Neural cell (in vitro differentiated cells): ENCODE measurements around the gene CGNL1. TPM values are rescaled to one million over a fixed set of nuclear protein-coding genes. Genes with fewer than 3 reads are reported as not detected.

ENCODE experiments used
- H2AFZ ChIP-seq: fragments of 200-600, 300-800 bp; sonication (generic), shearing (Covaris generic); 2 replicates; pipeline ENCODE4 v1.6.0; 2014; ENCODE audit warnings: low read depth, mild to moderate bottlenecking, antibody characterized with exemption, low read length, moderate library complexity
- H3F3A ChIP-seq: fragments of 200-600 bp; shearing (Covaris generic); 2 replicates; pipeline ENCODE4 v1.6.1; 2016; ENCODE audit warnings: mild to moderate bottlenecking, moderate library complexity, mixed read lengths, antibody characterized with exemption, low read length; ENCODE audit not compliant: insufficient read depth, poor library complexity, severe bottlenecking
- H3K27ac ChIP-seq: fragments of 200-600, 300-800 bp; sonication (generic), shearing (Covaris generic); 2 replicates; pipeline ENCODE4 v1.5.1; 2014; ENCODE audit warnings: mild to moderate bottlenecking, low read length, moderate library complexity
- H3K27me3 ChIP-seq: fragments of 300-800, 200-600 bp; sonication (generic), shearing (Covaris generic); 2 replicates; pipeline ENCODE4 v1.6.0; 2014; ENCODE audit warnings: mild to moderate bottlenecking, low read depth, low read length, moderate library complexity; ENCODE audit not compliant: insufficient read depth
- H3K36me3 ChIP-seq: fragments of 300-800, 200-600 bp; sonication (generic), shearing (Covaris generic); 2 replicates; pipeline ENCODE4 v1.5.1; 2014; ENCODE audit warnings: mild to moderate bottlenecking, antibody characterized with exemption, low read length, moderate library complexity; ENCODE audit not compliant: insufficient read depth
- H3K4me2 ChIP-seq: fragments of 300-800, 200-600 bp; sonication (generic), shearing (Covaris generic); 2 replicates; pipeline ENCODE4 v1.6.0; 2014; ENCODE audit warnings: mild to moderate bottlenecking, low read length
- H3K4me3 ChIP-seq: fragments of 300-800, 200-600 bp; sonication (generic), shearing (Covaris generic); 2 replicates; pipeline ENCODE4 v1.5.1; 2014; ENCODE audit warnings: mild to moderate bottlenecking, low read length, moderate library complexity
- H3K79me2 ChIP-seq: fragments of 200-600 bp; shearing (Covaris generic); replicated peaks from 2 replicates; pipeline ENCODE4 v1.6.0; 2014; ENCODE audit warnings: mild to moderate bottlenecking, low read length, moderate library complexity; ENCODE audit not compliant: insufficient read depth
- H3K9ac ChIP-seq: fragments of 300-800, 200-600 bp; sonication (generic), shearing (Covaris generic); 2 replicates; pipeline ENCODE4 v1.6.1; 2016; ENCODE audit warnings: mild to moderate bottlenecking, low read length, mixed read lengths
- H3K9me2 ChIP-seq: fragments of 200-600 bp; shearing (Covaris generic); 2 replicates; pipeline ENCODE4 v1.6.1; 2016; ENCODE audit warnings: mild to moderate bottlenecking, low read length, mixed read lengths; ENCODE audit not compliant: insufficient read depth
- H3K9me3 ChIP-seq: fragments of 200-600, 300-800 bp; sonication (generic), shearing (Covaris generic); 2 replicates; pipeline ENCODE4 v1.6.1; 2016; ENCODE audit warnings: mild to moderate bottlenecking, mixed run types, low read length, moderate library complexity, mixed read lengths
- H4K20me1 ChIP-seq: fragments of 200-600 bp; shearing (Covaris generic); 2 replicates; pipeline ENCODE4 v1.6.1; 2016; ENCODE audit warnings: mild to moderate bottlenecking, mixed run types; ENCODE audit not compliant: insufficient read depth
- EP300 ChIP-seq: fragments of 450-650 bp; conservative IDR thresholded peaks from 2 replicates; pipeline ENCODE4 v1.6.1; 2014; ENCODE audit warnings: antibody characterized with exemption, mild to moderate bottlenecking, moderate library complexity; ENCODE audit not compliant: poor library complexity, severe bottlenecking
- EZH2 ChIP-seq: fragments of 200-600, 300-800 bp; shearing (Covaris generic), sonication (generic); IDR thresholded peaks from 2 replicates; pipeline ENCODE4 v1.6.1; 2014; ENCODE audit warnings: antibody characterized with exemption, low read length, borderline replicate concordance, mild to moderate bottlenecking; ENCODE audit not compliant: insufficient read depth, poor library complexity, severe bottlenecking
- MXI1 ChIP-seq: fragments of 450-650 bp; conservative IDR thresholded peaks from 2 replicates; pipeline ENCODE4 v1.6.1; 2014; ENCODE audit warnings: antibody characterized with exemption, mild to moderate bottlenecking; ENCODE audit not compliant: poor library complexity, severe bottlenecking
- POLR2AphosphoS5 ChIP-seq: IDR thresholded peaks from 2 replicates; pipeline ENCODE4 v1.6.1; 2012
- RAD21 ChIP-seq: fragments of 450-650 bp; conservative IDR thresholded peaks from 2 replicates; pipeline ENCODE4 v1.6.1; 2014; ENCODE audit warnings: antibody characterized with exemption, mild to moderate bottlenecking, moderate library complexity
- SMC3 ChIP-seq: fragments of 450-650 bp; conservative IDR thresholded peaks from 2 replicates; pipeline ENCODE4 v1.6.1; 2014; ENCODE audit warnings: antibody characterized with exemption, mild to moderate bottlenecking, moderate library complexity; ENCODE audit not compliant: poor library complexity
- TAF1 ChIP-seq: IDR thresholded peaks from 2 replicates; pipeline ENCODE4 v1.6.1; 2012; ENCODE audit warnings: low read depth
- polyA plus RNA-seq: library from polyadenylated mRNA; depleted of rRNA; stranded (reverse); fragments of >200 nt; gene quantifications from 2 replicates; pipeline ENCODE4 v1.2.3, GENCODE V29; 2014
- TF ChIP-seq, protein P1 (sequence below): IDR thresholded peaks from 2 replicates; pipeline ENCODE4 v1.6.1; 2012; ENCODE audit warnings: borderline replicate concordance
- TF ChIP-seq, protein P2 (sequence below): fragments of 450-650 bp; IDR thresholded peaks from 2 replicates; pipeline ENCODE4 v1.5.1; 2014; ENCODE audit warnings: antibody characterized with exemption, mild to moderate bottlenecking, moderate library complexity; ENCODE audit not compliant: poor library complexity, severe bottlenecking

CGNL1 gene
- polyA plus RNA-seq, 1 donor from 2014 or later, result 0.26 TPM

DNA sequence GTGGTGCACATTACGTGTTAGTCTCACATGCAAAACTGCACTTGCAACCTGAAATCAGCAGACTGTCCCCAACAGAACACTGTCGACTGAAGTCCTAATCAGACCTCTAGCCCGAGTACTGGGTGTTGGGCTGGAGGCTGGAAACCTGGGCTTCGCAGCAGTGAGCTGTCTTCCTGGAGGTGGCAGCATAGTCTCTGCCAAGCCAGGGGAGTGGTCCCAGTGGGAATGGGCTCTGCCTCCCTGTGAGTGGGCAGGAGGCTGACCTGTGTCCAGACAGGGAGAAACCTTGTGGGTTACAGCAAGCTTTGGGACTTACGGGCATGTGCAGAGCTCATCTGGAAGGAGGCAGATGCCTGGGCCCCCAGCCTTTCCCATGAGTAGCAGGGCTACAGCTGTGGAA, 177.2 kb downstream of the CGNL1 start:
- no peak overlapping the region for H3K27ac ChIP-seq
- H3K9me2 ChIP-seq, result no peaks in the 10 kb centered on the region
- no peaks in the 10 kb centered on the region for H3F3A ChIP-seq
- H3K4me3 ChIP-seq, result no peak overlapping the region
- no peaks in the 10 kb centered on the region for H3K79me2 ChIP-seq
- H2AFZ ChIP-seq, result no peak overlapping the region
- no peaks in the 10 kb centered on the region for H3K27me3 ChIP-seq
- H3K36me3 ChIP-seq, result no peaks in the 10 kb centered on the region
- no peak overlapping the region for H3K4me2 ChIP-seq
- no peaks in the 10 kb centered on the region for H3K9me3 ChIP-seq
- H3K9ac ChIP-seq, result no peak overlapping the region
- H4K20me1 ChIP-seq, result no peaks in the 10 kb centered on the region
- TF ChIP-seq EZH2 (no peak), MXI1 (no peak)

DNA sequence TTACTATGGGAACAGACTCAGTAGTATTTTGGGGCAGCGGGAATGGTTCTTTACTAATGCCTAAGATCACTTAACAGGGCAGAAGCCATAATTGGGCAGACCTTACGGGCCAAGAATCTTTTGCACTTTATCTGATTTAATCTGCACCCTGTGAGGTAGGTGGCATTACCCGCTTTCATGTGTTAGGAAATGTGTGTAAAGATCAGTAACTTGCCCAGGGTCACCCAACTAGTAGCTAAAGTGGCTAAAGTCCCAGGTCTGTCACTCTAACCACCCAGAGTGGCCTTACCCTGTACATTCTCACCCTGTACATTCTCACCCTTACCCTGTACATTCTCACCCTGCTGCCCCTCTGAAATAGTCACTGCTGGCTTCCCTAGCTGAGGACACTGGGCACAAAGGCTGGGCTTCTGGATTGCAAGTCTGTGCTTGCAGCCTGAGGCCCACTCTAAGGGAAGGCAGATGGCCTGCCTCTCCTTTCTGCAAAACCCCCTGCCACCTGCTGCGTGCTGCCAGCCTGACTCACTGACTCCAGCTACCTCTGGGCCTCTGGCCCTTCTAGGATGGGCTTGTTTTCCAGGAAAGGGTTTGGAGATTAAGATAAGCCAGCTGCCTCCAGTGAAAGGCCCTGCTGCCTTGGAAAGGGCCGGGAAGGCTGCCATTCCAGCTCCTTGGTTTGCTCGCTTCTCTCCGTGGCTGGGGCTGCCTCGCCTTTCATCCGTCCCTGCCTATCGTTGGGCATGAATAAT, 177.9 kb downstream of the CGNL1 start:
- H4K20me1 ChIP-seq, result no peaks in the 10 kb centered on the region
- no peak overlapping the region for H2AFZ ChIP-seq
- no peaks in the 10 kb centered on the region for H3K9me2 ChIP-seq
- no peak overlapping the region for H3K4me2 ChIP-seq
- no peaks in the 10 kb centered on the region for H3K9me3 ChIP-seq
- H3K79me2 ChIP-seq, result no peaks in the 10 kb centered on the region
- H3K4me3 ChIP-seq, result no peak overlapping the region
- no peaks in the 10 kb centered on the region for H3F3A ChIP-seq
- no peaks in the 10 kb centered on the region for H3K27me3 ChIP-seq
- no peak for TF ChIP-seq EP300
- no peak for TF ChIP-seq RAD21
- TF ChIP-seq, protein P1, sequence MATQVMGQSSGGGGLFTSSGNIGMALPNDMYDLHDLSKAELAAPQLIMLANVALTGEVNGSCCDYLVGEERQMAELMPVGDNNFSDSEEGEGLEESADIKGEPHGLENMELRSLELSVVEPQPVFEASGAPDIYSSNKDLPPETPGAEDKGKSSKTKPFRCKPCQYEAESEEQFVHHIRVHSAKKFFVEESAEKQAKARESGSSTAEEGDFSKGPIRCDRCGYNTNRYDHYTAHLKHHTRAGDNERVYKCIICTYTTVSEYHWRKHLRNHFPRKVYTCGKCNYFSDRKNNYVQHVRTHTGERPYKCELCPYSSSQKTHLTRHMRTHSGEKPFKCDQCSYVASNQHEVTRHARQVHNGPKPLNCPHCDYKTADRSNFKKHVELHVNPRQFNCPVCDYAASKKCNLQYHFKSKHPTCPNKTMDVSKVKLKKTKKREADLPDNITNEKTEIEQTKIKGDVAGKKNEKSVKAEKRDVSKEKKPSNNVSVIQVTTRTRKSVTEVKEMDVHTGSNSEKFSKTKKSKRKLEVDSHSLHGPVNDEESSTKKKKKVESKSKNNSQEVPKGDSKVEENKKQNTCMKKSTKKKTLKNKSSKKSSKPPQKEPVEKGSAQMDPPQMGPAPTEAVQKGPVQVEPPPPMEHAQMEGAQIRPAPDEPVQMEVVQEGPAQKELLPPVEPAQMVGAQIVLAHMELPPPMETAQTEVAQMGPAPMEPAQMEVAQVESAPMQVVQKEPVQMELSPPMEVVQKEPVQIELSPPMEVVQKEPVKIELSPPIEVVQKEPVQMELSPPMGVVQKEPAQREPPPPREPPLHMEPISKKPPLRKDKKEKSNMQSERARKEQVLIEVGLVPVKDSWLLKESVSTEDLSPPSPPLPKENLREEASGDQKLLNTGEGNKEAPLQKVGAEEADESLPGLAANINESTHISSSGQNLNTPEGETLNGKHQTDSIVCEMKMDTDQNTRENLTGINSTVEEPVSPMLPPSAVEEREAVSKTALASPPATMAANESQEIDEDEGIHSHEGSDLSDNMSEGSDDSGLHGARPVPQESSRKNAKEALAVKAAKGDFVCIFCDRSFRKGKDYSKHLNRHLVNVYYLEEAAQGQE, result no peak
- TF ChIP-seq MXI1, result no peak
- TF ChIP-seq TAF1, result no peak
- TF ChIP-seq, protein P2, sequence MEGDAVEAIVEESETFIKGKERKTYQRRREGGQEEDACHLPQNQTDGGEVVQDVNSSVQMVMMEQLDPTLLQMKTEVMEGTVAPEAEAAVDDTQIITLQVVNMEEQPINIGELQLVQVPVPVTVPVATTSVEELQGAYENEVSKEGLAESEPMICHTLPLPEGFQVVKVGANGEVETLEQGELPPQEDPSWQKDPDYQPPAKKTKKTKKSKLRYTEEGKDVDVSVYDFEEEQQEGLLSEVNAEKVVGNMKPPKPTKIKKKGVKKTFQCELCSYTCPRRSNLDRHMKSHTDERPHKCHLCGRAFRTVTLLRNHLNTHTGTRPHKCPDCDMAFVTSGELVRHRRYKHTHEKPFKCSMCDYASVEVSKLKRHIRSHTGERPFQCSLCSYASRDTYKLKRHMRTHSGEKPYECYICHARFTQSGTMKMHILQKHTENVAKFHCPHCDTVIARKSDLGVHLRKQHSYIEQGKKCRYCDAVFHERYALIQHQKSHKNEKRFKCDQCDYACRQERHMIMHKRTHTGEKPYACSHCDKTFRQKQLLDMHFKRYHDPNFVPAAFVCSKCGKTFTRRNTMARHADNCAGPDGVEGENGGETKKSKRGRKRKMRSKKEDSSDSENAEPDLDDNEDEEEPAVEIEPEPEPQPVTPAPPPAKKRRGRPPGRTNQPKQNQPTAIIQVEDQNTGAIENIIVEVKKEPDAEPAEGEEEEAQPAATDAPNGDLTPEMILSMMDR, result no peak
- no peak for TF ChIP-seq EZH2
- no peak for TF ChIP-seq SMC3
- TF ChIP-seq POLR2AphosphoS5, result no peak
- H3K36me3 ChIP-seq, result no peaks in the 10 kb centered on the region
- H3K27ac ChIP-seq, result no peak overlapping the region
- H3K9ac ChIP-seq, result no peak overlapping the region

DNA sequence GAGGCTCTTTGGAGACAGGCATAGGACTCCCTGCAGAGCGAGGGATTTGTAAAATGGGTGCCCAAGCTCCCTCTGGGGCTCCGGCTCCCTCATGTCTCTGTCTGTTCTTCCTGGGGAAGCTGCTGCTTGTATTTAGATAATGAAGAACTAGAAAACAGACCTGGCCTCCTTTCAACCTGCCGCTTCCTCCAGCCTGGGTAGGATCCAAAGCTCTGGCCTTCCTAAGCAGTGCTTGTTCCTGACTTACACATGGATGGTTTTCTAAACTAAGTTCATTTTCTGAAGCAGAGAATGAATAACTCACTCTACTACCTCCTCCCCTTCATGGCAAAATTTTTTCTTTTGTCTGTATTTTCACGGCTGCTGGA, 178.5 kb downstream of the CGNL1 start:
- no peaks in the 10 kb centered on the region for H3K27me3 ChIP-seq
- H4K20me1 ChIP-seq, result no peaks in the 10 kb centered on the region
- no peaks in the 10 kb centered on the region for H3K36me3 ChIP-seq
- H3K9me2 ChIP-seq, result no peaks in the 10 kb centered on the region
- H3K4me2 ChIP-seq, result no peak overlapping the region
- no peaks in the 10 kb centered on the region for H3F3A ChIP-seq
- no peaks in the 10 kb centered on the region for H3K9me3 ChIP-seq
- no peak overlapping the region for H3K4me3 ChIP-seq
- H2AFZ ChIP-seq, result no peak overlapping the region
- no peak overlapping the region for H3K9ac ChIP-seq
- no peaks in the 10 kb centered on the region for H3K79me2 ChIP-seq
- H3K27ac ChIP-seq, result no peak overlapping the region
- TF ChIP-seq EP300, result no peak
